Activated T-cell treated with anti-CD3 and anti-CD28 coated beads for 48 hours (primary cell): Measurements from ENCODE around the gene NBDY.
"Not testable (repeated sequence)": the region's sequence is repeated elsewhere in the genome, so short reads cannot be mapped to it uniquely, and the experiment has no call there.

Source experiments
- DNase-seq: peaks from one replicate; pipeline ENCODE4 v3.0.0-alpha.2; 2020; ENCODE audit warnings: low read depth

NBDY gene, protein sequence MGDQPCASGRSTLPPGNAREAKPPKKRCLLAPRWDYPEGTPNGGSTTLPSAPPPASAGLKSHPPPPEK

DNA sequence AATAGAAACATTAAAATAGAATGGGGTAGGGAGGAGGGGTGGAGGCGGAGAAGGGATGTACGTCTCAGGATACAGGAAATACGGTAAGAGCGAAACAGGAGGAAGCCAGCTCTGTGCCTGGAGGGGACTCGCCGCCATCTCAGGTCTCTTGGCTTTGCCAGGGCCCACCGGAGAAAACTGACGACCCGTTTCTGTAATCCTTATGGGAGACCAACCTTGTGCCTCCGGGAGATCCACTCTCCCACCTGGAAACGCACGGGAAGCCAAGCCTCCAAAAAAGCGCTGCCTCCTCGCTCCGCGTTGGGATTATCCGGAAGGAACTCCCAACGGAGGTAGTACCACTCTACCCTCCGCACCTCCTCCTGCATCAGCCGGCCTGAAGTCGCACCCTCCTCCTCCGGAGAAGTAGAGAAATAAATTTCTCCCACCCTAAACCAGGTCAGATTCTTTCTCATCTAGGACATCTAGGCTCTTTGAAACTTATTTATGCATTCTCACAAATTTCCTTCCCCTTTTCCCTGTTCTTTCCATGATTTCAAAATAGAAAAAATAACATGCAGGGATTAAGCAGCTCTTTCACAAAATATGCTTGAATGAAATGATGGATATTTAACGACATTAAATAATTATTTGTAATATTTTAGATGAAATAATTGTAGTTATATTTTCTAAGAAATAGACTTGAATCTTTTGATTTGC is at the start of gene NBDY:
NBDY (plus strand) TSS at position 92 of the 699 bp plus-strand sequence; CDS start at position 203, 111 bp downstream.
- peak; percentile 3 for DNase-seq

DNA sequence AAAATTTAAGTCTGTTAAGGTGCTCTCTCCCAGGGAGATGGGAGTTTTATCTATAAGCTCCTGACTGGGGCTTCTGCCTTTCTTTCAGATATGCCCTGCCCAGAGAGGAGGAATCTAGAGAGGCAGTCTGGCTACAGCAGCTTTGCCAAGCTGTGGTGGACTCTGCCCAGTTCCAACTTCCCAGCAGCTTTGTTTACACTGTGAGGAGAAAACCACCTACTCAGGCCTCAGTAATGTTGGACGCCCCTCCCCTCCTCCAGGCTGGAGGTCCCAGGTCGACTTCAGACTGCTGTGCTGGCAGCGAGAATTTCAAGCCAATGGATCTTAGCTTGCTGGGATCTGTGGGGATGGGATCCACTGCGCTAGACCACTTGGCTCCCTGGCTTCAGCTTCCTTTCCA is 24.5 kb upstream of the NBDY start:
- not testable (repeated sequence) for DNase-seq

DNA sequence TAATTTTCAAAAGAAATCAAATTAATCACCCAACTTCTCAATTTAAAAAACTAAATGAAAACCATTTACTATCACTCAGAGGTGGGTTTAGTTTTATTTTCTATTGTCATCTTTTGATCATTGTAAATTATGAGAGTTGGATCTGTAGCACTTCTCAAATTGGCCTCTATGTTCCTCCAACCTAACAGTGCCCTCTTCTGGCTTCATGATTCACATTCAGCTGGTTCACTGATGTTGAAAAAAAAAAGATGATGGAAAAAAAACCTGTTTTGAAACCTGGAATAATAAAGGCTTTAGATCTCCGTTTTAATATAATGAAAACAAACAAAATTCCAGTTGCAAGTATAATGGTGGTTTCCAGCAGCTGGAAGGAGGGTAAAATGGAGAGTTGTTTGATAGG is 2.4 kb upstream of the NBDY start:
- no peak for DNase-seq

DNA sequence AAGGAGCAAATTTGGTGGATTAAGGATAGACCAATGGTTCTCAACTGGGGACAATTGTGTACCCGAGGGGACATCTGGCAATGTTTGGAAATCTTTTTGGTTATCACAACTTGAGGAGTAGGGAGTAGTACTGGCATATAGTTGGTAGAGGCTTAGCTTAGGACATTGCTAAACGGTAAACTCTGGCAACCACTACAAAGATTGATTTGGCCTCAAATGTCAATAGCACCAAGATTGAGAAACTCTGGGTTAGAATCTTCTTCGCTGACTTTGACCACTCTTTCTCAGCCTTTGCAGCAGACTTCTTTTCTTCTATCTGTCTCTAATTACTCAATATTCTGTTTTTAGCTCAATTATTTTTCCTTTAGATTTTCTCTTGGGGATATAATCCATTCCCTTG is 1.5 kb upstream of the NBDY start:
- DNase-seq = no peak

DNA sequence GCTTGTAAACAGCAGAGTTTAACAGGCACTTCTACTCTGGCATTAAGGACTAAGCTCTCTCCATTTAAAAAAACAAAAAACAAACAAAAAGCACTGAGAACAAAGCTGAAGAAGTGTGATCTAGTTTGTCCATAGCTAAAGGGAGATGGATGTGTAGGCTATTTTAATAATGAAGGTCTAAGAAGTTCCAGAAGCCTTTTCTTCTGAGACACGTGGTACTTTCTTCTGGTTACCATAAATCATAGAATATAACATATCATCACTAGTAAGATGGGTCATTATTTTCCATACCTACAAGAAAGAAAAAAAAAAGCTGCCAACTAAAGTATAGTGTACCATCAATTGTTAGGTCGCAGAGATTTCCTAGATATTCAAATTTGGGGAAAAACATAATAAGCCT is 722 bp upstream of the NBDY start:
- no peak for DNase-seq

DNA sequence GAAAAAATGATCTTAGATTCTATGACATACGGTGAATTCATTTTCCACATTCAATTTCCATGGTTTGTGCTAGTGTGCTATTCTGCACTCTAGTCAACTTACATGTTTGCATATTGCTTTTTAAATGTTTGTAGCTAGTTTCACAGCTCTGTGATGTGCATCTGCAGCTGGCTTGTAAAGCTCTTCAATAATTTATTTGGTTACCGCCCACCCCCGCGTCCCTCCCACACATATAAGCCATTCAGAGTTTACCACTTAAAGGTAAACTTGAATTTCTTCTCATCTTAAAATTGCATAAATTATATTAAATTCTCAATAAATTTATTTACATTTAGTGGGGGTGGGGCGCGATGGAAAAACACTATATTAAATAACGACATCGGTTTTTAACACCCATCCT is 291 bp upstream of the NBDY start:
- DNase-seq = no peak

DNA sequence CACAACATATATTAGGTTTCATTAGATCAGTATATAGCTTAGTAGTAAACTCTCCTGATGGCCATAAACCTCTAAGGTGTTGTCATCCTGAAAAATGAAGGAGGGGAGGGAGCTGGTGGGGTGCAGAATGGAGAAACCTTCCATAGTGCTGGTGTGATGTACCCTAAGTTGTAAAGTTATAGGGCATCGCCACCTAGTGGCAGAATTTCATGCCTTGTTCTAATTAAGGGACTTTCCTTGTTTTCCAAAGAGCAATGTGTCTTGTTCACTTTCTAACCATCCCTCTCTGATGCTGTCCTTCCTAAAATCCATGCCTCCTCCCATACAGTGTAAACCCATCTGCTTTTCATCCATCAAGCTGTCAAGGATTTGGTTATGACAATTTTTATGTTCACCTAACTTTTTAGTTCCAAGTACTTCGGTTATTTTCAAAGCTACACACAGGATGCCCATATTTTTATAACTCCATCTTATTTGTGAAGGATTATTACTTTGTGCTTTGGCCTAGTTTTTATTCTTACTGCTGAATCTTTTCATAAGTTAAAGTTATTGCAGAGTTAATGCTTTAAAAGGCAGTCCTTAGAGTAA is 4.5 kb downstream of the NBDY start:
- DNase-seq = peak; percentile 19

DNA sequence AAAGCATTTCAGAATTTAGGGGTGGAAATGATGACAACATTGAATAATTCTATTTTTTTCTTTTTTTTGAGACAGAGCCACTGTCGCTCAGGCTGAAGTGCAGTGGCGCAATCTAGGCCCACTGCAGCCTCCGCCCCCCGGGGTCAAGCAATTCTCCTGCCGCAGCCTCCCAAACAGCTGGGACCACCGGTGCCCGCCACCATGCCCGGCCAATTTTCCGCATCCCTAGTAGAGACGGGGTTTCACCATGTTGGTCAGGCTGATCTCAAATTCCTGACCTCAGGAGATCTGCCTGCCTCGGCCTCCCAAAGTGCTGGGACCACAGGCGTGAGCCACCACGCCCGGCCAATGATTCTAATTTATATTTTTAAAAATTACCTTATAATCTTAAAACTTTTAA is 7.2 kb downstream of the NBDY start:
- DNase-seq = no peak

DNA sequence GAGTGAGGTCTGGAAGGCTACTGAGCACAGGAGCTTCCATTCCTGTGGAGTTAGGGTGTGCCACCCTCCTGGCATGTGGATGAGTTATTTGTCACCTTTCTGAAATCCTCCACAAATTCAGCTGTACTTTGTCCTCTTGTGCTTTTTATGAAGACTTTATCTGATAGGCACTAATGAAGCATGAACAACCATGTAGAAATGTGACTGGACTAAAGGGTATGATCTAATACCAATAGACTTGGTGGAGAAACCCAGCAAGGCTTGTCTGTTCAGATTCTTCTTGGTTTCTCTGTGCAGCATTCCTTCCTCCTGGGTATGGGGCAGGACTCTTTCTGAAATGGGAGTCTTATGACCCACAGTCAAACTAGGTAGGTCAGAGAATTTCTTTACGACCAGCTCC is 9.6 kb downstream of the NBDY start:
- DNase-seq = no peak

DNA sequence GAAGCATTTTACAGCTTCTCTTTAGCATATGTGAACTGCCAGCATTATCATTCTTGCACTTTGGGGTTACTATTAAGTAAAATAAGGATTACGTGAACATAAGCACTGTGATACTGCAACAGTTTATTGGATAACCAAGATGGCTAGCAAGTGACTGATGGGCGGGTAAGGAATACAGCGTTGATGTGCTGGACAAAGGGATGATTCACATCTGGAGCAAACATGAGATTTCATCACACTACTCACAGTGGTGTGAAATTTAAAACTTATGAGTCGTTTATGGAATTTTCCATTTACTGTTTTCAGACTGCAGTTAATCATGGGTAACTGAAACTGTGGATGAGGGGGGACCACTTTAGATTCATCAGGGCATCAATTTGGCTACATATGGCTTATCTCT is 16.0 kb downstream of the NBDY start:
- DNase-seq = no peak

DNA sequence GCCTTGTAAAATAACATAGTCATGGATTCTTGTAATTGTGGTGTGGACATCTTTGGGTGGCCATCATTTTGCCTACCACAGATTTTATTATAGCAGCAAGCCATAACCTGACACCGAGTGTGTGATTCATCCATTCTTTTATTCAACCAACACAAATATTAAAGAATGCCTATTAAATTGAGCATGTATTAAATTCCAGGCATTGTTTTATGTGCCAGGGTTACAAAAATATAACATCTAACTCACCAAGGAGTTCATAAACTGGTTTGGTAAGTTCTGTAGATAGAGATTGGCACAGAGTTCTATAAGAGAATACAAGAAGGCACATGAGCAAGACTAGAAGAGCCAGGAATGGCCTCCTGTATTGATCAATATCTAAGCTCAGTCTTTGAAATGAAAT is 18.0 kb downstream of the NBDY start:
- DNase-seq = no peak

DNA sequence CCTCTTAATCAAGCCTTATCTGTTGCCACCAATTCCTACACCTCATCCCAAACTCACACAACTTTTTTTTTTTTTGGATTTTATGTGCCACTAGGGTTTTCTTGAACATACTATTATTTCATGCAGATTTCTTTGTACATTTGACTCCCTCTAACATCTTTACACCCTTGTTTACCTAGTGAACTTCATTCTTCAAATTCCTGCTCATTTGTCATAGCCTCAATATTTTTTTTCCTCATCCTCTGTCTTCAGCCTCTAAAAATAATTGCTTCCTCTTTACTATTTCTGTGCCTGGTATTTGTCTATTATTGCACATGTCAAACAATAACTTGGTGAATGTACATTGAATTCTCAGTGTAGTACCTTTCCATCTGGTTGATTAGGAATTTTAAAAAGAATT is 22.0 kb downstream of the NBDY start:
- DNase-seq = no peak

DNA sequence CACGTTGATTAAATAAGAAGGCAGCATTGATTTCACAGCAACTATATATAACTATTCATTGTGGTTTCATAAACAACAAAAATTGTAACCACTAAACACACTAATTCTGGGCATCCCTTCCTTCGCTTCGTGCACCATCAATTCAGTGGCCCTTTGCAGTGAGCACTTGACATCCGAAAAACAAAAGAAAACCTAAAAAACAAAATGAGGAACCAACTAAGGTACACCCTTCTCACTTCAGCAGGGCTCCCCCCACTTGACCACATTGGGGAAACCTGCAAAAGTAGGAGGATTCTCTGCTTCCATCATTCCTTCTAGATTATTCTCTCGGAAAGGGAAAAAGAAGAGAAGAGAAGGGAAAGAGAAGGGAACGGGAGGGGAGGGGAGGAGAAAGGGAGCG is 28.3 kb downstream of the NBDY start:
- DNase-seq = no peak

DNA sequence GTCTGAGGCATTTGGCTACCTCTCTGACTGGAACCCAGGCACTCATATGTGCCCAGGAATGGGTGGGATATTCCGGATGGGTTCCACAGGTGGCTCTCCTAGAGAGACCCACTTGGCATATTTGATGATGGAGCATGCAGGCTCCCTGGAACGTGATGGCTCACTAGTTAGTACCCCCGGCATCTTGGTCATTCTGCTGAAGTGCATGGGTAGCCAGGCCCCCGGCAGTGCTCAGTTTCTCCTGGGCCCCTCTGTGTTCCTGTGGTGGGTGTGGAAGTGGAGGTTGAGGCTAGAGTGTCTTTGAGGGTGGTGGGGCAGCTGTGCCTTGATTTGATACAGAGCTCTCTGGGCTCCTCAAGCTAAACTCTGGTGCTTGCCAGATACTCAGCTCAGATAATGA is 29.4 kb downstream of the NBDY start:
- DNase-seq = no peak

DNA sequence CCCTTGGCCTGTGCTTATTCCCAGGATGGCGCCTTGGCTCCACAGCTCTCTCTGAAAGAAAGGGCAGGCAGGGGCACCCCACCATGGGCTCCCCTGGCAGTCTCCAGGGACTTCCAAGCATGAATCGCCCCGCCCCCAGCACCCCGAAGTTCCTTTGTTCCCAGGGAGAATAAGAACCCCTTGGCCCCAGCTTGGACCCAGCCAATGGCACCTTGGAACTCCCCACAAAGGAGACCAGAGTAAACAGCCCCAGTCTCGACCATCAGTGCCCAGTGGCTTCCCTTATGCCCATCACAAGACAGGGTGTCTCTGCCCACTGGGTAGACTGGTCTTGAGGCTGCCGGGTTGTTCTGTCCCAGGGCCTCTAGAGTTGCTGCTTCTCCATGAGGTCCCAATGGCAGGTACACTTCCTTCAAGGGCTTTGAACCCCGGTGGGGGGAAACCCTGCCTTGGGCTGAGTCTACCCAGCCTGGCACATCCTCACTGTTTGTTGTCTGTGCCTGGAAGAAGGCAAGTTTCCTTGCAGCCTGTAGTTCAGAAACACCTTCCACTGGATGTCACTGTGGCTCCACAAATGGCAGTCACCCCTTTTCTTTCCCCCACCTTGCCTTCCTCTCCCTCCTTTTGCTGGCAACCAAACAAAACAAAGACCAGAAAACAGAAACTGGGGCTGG is 30.8 kb downstream of the NBDY start:
- no peak for DNase-seq

DNA sequence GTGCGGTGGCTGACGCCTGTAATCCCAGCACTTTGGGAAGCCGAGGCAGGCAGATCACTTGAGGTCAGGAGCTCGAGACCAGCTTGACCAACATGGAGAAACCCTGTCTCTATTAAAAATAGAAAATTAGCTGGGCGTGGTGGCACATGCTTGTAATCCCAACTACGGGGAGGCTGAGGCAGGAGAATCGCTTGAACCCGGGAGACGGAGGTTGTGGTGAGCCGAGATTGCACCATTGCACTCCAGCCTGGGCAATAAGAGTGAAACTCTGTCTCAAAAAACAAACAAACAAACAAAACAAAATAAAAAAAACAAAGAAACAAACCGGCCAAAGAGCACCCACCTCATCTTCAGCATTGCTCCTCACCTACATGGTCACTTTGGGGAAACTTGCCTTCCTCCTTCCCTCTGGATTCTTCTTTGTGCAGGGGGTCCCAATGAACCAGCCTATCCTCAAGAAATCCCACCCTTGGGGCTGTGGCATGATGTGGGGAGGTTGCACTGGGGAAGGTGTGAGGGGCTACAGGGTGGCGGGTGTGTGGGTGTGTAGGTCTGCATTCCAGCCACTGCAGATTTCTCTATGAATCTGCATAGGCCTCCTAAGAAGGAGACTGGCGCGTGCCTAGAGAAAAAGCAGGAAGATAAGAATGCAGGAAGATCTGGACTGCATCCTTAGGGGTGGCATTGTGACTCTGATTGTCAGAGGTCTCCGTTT is 31.5 kb downstream of the NBDY start:
- not testable (repeated sequence) for DNase-seq

DNA sequence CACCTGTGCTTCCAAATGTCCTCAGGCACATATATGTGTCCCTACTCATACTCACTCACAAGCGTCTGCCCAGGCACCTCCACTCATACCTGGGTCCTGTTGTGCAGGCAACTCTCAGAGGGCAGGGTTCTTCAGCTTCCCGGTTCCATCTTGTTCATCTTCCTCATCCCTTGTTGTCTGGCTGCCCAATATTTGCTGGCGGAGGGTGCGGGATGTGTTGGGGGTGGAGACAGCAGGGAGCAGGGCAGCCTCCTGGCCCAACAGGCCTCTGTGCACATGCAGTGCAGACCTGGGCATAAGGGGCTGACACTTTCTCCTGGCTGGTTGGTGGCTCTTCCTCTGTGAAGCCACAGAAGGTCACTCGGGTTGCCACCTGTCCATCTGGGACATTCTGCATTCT is 32.1 kb downstream of the NBDY start:
- no peak for DNase-seq

DNA sequence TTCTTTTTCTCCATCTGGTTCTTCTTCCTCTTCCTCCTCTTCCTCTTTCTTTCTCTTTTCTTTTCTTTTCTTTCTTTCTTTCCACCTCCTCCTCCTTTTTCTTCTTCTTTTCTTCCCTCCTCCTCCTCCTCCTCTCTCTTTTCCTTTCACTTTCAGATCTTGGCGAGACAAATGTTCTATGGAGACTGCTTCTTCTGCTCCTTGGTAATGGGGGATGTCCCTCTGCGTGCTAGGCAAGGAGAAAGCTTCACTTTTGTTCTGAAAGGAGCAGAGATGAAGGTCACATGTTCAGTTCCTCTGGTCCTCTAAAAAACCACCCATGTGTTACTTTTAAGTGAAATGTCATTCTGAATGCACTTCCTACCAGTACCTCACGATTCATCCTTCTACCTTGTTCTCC is 33.2 kb downstream of the NBDY start:
- DNase-seq = no peak

DNA sequence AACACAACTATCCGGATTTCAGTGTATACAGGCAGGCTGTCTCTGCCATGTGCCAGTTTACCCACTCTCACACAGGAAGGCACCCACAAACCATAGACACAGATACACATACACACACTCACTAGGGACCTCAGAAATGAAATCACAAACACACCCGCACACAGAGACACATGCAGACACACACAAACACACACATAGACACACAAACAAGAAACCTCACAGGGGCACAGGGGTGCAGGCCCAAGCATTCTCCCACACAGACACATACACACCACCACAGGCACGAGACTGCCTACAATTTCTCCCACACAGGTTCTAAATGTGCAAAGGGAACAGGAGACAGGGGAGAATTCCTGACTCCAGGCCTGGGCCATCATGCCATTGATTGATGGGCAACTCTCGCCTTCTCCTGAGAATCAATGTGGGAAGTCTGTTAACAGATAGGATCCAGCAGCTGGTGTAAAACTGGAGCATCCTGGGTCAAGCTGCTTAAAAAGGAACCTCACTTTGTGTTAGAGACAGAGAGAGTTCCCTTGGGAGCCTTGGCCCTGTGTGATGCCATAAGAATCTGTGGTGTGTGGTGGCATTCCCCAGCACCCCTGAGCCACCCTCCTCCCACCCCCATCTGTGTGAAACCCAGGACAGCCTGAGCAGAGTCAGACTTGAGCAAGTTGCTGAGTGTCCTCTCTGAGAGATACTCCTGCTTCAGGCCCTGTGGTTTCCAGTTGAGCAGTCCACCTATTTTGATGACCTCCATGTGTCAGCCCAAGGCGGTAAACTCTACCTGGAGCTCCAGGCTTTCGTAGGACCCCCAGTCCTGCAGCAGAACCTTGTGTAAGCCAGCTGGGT is 33.9 kb downstream of the NBDY start:
- no peak for DNase-seq

DNA sequence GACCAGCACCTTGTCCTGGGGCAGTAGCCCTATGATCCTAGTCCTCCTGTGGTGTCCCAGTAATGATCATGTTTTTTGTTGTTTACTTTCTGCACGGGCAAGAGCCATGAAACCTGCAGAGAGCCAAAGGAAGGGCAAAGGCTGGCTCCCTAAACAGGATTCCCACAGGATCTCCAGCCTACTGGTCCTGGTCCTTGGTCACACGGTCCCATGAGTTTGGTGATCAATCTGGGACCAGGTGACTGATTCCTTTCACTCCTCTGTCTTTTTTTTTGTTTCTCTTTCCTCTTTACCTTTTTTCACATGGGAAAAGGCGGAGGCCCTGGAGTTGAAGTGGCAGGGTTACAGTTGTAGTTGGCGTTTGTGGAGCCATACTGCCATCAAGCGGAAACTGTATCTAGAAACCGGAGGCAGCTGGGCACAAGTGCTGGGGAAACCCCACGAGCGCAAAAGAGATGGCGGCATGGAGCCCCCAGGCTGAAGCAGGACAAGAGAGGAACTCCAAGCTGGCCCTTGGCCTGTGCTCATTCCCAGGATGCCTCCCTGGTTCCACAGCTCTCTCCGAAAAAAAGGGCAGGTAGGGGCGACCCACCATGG is 34.6 kb downstream of the NBDY start:
- no peak for DNase-seq
